HFFc6 (cell line): ENCODE data around the gene LCN15. TPM values are rescaled to one million over a fixed set of nuclear protein-coding genes. Genes with fewer than 3 reads are reported as not detected.

Experiments
- DNase-seq: peaks from one replicate; pipeline ENCODE4 v3.0.0-alpha.2; 2018
- H3K27ac Mint-ChIP-seq: 2 replicates; pipeline ENCODE4 v1.8.0; 2020; ENCODE audit warnings: mild to moderate bottlenecking, mixed read lengths
- H3K27me3 Mint-ChIP-seq: 2 replicates; pipeline ENCODE4 v1.8.0; 2021; ENCODE audit warnings: mild to moderate bottlenecking, moderate library complexity, mixed read lengths; ENCODE audit not compliant: insufficient read depth
- H3K36me3 Mint-ChIP-seq: 2 replicates; pipeline ENCODE4 v1.8.0; 2021; ENCODE audit warnings: low read depth, mixed read lengths
- H3K4me1 Mint-ChIP-seq: 2 replicates; pipeline ENCODE4 v1.8.0; 2020; ENCODE audit warnings: low read depth, mixed read lengths
- H3K4me3 Mint-ChIP-seq: 2 replicates; pipeline ENCODE4 v1.8.0; 2020; ENCODE audit warnings: mild to moderate bottlenecking, moderate library complexity, mixed read lengths
- H3K9me3 Mint-ChIP-seq: 2 replicates; pipeline ENCODE4 v1.8.0; 2020; ENCODE audit warnings: mild to moderate bottlenecking, mixed read lengths
- CTCF ChIP-seq: fragments of 200-600 bp; sonication (generic); IDR thresholded peaks from 2 replicates; pipeline ENCODE4 v1.5.0; 2021; ENCODE audit warnings: antibody characterized with exemption, mild to moderate bottlenecking
- total RNA-seq, 6 experiments: library from RNA; stranded (reverse); fragmentation: NEBNext Ultra II Directional; extraction: Animal tissue kit (Norgen Biotek cat#: 25700); gene quantifications; 2 replicates in 1 of 6; 3 replicates in 5 of 6; pipeline ENCODE4 v1.2.3, GENCODE V29; 2021

LCN15 gene
- total RNA-seq, 6 experiments from 2014 or later: not detected

DNA sequence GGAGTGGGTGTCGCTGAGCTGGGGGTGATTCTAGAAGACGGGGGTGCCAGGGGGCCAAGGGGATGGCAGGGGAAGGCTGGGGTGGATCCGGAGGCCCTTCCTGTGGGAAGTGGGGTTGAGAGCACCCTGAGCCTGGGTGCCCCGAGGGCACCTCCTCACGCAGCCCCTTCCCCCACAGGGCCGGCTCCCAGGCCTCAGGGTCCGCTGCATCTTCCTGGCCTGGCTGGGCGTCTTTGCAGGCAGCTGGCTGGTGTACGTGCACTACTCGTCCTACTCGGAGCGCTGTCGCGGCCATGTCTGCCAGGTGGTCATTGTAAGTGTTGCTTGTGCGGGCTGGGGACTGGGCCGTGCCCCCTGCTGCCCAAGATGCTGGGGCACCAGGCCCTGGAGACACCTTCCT lies 46.9 kb downstream of the LCN15 start:
- Mint-ChIP-seq H3K4me3 (no peak overlapping the region), H3K27ac (no peak overlapping the region), H3K9me3 (no peaks in the 10 kb centered on the region), H3K4me1 (peaks cover 7% of the 10 kb centered on the region), H3K27me3 (peaks cover 10% of the 10 kb centered on the region), H3K36me3 (no peaks in the 10 kb centered on the region; the same call in 1 of the 2 replicates)
- DNase-seq: no peak
- TF ChIP-seq CTCF: no peak

GRCh38 chr9:136714893-136715274 lies 49.4 kb downstream of the LCN15 start:
- DNase-seq: no peak

DNA sequence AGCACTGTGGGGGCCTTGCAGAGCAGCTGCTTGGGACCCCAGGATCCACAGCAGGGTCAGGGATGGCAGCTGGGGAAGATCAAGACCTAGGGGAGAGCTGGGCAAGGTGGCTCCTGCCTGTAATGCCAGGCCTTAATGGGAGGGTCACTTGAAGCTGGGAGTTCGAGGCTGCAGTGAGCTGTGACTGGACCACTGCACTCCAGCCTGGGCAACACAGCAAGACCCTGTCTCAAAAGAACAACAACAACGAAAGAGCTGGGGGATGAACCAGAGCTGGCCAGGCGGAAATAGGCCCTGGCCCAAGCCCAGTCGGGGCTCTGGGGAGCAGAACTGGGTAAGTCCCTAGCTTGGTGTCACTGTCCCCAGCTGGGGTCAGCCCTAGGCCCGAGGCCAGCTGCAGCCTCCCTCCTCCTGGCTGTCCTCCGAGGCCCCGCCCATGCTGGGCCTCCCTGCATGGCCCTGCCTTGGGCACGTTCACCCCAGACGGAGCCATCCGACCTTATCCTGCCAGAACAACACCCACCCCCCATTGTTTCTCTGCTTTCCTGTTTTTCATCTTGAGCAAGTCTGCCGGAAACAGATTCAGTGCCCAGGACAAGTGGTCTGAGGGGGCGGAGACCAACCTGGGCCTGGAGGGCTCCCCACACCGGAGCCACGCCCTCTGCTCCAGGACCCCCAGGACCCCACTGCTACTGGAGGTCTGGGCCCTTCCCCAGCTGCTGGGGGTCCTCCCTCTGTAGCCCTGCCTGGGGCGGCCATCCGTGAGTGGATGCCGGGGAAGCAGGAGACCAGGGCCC lies 50.0 kb downstream of the LCN15 start:
- Mint-ChIP-seq H3K27ac (no peak overlapping the region), H3K27me3 (peaks cover 10% of the 10 kb centered on the region), H3K4me1 (peaks cover 15% of the 10 kb centered on the region), H3K36me3 (no peaks in the 10 kb centered on the region), H3K4me3 (no peak overlapping the region), H3K9me3 (no peaks in the 10 kb centered on the region)
- DNase-seq: no peak
- no peak for TF ChIP-seq CTCF

More at GRCh38 chr9:136714893-136715274, 49.4 kb downstream of the LCN15 start:
- Mint-ChIP-seq H3K27ac (no peak overlapping the region), H3K4me1 (peaks cover 15% of the 10 kb centered on the region), H3K9me3 (no peaks in the 10 kb centered on the region), H3K36me3 (no peaks in the 10 kb centered on the region), H3K4me3 (no peak overlapping the region), H3K27me3 (peaks cover 10% of the 10 kb centered on the region)
- no peak for TF ChIP-seq CTCF

DNA sequence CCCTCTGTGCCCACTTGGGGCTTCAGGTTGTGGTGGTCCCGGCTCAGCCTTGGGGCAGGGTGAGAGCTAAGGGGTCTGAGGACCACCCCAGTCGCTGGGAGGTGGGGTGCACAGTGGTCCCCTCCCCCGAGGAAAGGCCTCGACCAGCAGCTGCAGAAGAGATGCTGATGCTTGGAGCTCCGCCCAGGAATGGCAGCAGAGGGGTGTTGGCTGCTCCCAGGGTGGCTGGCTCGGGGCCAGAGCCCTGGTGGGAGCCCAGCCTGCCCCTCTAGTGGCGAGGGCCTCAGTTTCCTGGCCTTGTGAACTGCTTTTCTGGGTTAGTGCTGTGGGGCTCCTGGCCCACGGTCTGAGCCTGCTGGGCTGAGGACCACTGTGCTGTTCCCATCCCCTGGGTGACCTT lies 50.8 kb downstream of the LCN15 start:
- H3K4me3 Mint-ChIP-seq: no peak overlapping the region
- peaks cover 15% of the 10 kb centered on the region for H3K4me1 Mint-ChIP-seq
- H3K27ac Mint-ChIP-seq: no peak overlapping the region
- no peaks in the 10 kb centered on the region for H3K36me3 Mint-ChIP-seq
- no peaks in the 10 kb centered on the region for H3K9me3 Mint-ChIP-seq
- peaks cover 10% of the 10 kb centered on the region for H3K27me3 Mint-ChIP-seq
- no peak for DNase-seq
- no peak for TF ChIP-seq CTCF

DNA sequence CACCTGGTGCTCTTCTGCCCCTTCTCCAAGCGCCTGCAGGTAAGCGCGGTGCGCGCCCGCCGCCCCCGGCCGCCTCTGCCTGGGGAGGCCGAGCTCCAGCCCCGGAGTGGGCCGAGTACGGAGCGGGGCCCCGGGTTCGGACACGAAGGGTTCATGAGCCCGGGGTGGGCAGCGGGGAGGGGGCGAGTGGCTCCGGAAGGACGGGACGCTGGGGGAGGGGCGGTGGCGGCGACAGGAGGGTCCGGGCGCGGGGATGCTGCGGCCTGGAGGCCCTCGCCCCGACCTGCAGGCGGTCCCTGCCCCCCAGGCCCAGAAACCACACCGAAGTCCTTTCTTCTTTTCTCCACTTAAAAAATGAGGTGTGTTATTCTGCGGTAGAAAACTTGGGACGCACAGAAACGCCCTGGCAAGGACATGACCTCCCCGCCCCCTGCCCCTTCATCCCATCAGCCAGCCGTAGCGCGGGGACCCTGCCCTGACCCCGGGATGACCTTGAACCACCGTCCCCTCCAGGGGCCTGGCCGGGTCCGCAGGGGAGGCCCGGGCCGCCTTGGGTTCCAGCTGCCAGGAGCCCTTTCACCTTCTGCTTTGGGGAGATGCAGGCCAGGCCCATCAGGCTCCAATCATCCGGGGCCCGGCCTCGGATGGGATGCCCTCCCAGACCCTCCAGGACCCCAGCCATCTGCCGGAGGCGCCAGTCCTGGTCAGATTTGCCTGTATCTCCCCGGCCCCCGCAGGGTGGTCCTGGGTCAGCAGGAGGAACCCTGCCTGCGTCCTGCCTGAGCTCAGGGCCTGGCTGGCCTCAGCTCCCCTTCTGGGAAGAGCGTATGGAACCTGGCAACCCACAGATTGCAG lies 51.4 kb downstream of the LCN15 start:
- Mint-ChIP-seq H3K36me3 (no peaks in the 10 kb centered on the region), H3K9me3 (no peaks in the 10 kb centered on the region), H3K27ac (no peak overlapping the region), H3K4me1 (peaks cover 15% of the 10 kb centered on the region), H3K4me3 (no peak overlapping the region), H3K27me3 (peaks cover 10% of the 10 kb centered on the region)
- no peak for TF ChIP-seq CTCF
- no peak for DNase-seq
